OCI-LY1 (cell line): ENCODE results near the gene ME3.

Source experiments
- EZH2 ChIP-seq: fragments of 200-600 bp; sonication (generic), shearing (Covaris generic); IDR thresholded peaks from 2 replicates; pipeline ENCODE4 v1.8.0; 2017; ENCODE audit warnings: borderline replicate concordance, mixed run types, mild to moderate bottlenecking, antibody characterized with exemption, low read length, moderate library complexity, mixed read lengths
- TF ChIP-seq, protein P1 (sequence below): fragments of 200-600 bp; sonication (generic), shearing (Covaris generic); IDR thresholded peaks from 2 replicates; pipeline ENCODE4 v1.5.1; 2017; ENCODE audit warnings: mild to moderate bottlenecking, antibody characterized with exemption, low read length, moderate library complexity, mixed read lengths

DNA sequence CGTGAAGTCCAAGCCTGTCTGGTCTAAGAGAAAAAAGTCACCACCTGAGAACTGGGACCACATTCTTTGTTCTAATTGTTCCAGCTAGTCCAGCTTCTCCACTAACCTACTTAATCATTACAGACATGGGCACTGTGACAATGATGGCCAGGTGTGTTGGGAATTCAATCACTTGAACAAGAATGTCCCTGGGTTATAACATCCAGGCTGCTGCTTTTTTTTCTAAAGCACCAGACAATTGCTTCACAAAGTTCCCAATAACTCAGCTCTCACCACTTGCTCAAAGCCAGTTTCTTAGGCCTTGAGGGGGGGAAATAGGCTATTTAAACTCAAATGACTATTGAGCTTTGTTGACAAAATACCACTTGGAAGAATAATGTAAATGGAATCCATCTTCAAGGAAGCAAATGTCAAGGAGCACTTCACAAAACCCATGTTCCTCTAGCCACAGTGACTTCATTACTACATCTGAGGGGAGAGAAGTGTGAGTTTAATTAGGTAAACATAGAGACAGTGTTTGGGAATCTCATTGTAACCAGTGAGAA is 80.3 kb downstream of the ME3 start:
- TF ChIP-seq, protein P1, sequence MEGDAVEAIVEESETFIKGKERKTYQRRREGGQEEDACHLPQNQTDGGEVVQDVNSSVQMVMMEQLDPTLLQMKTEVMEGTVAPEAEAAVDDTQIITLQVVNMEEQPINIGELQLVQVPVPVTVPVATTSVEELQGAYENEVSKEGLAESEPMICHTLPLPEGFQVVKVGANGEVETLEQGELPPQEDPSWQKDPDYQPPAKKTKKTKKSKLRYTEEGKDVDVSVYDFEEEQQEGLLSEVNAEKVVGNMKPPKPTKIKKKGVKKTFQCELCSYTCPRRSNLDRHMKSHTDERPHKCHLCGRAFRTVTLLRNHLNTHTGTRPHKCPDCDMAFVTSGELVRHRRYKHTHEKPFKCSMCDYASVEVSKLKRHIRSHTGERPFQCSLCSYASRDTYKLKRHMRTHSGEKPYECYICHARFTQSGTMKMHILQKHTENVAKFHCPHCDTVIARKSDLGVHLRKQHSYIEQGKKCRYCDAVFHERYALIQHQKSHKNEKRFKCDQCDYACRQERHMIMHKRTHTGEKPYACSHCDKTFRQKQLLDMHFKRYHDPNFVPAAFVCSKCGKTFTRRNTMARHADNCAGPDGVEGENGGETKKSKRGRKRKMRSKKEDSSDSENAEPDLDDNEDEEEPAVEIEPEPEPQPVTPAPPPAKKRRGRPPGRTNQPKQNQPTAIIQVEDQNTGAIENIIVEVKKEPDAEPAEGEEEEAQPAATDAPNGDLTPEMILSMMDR: no peak
- TF ChIP-seq EZH2: no peak
